ACHN (cell line): Measurements from ENCODE around the gene CUEDC1.
"Not testable (repeated sequence)": the region's sequence is repeated elsewhere in the genome, so short reads cannot be mapped to it uniquely, and the experiment has no call there.

Source experiments
- DNase-seq: peaks from one replicate; pipeline ENCODE4 v3.0.0-alpha.2; 2015
- in situ Hi-C: cut with HindIII; loops from 2 replicates; pipeline ENCODE4 v1.10.0; 2017; ENCODE audit warnings: low sequenced_read_pairs, low pct_ligation_motif_present, low pct_unique_long_range_greater_than_20kb

Gene CUEDC1

DNA sequence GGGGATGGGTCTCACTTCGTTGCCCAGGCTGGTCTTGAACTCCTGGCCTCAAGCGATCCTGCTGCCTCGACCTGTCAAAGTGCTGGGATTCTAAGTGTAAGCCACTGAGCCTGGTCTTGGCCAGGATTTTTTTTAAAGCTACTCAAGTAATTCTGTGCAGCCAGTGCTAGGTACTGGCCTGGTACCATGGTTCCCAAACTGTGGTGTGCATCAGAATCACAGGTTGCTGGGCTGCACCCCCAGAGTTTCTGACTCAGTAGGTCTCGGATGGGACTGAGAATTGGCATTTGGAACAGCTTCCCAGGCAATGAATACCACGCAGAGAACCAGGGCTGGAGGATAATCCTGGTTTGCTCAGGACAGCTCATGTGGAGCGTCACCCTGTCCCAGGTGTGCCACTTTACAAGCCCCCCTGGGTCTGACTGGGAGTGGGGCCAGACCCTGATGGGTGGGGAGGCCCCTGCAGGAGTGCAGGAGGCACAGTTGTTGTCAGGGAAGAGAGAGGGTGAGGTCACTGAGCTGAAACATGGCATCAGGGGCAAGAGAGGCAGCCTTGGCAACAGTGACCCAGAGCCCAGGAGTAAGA, 94.7 kb downstream of the CUEDC1 start:
- no peak for DNase-seq

DNA sequence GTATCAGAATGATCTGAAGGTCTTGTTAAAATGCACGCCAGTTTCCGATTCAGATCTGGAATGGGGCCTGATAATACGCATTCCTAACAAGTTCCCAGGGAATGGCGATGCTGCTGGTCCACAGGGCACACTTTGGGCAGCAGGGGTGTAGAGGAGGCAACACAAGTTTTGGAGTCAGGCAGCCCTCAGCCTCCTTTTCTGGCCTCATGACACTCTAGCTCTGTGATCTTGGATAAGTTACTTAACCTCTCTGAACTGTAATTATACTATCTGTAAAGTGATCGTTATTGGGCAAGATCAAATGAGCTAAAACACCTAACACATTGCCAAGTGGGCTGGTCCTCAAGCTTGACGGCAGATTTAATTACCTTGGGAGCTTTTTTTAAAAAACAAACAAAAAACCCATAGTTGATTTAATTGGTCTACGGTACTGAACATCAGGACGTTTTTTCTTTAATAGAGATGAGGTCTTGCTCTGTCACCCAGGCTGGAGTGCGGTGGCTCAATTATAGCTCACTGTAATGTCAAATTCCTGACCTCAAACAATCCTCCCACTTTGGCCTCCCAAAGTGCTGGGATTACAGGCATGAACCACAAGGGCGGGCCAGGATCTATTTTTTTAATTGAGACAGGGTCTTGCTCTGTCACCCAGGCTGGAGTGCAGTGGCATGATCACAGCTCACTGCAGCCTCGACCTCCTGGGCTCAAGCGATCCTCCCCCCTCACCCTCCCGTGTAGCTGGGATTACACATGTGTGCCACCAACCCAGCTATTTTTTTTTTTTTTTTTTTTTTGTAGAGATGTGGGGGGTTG, 95.4 kb downstream of the CUEDC1 start:
- in situ Hi-C loops, result loop anchor here (5.0 kb wide), 1 partner anchor 132 kb away; no protein-coding TSS in a partner anchor
- DNase-seq, result no peak

More for the DNA sequence above, 94.7 kb downstream of the CUEDC1 start:
- in situ Hi-C loops, result no loop called here

DNA sequence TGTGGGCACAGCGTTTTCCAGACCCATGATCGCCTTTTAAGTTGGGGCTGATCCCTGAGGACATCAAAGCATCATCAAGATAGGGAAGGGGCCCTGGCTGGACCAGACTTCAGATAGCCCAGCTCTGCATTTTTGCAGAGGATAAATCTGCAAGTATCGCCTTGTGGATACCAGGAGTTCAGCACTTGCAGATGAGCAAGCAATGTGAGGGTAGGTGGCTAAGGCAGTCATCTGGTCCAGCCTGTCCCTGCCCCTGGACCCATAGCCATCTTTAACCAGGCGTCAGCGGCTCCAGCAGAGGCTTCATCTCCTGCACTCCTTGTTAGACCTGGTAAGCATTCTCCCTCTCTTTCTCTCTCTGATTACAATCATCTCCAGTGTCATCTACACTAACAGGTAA, 96.4 kb downstream of the CUEDC1 start:
- no peak for DNase-seq
- in situ Hi-C loops, result loop anchor here (5.0 kb wide), 1 partner anchor 133 kb away; no protein-coding TSS in a partner anchor

DNA sequence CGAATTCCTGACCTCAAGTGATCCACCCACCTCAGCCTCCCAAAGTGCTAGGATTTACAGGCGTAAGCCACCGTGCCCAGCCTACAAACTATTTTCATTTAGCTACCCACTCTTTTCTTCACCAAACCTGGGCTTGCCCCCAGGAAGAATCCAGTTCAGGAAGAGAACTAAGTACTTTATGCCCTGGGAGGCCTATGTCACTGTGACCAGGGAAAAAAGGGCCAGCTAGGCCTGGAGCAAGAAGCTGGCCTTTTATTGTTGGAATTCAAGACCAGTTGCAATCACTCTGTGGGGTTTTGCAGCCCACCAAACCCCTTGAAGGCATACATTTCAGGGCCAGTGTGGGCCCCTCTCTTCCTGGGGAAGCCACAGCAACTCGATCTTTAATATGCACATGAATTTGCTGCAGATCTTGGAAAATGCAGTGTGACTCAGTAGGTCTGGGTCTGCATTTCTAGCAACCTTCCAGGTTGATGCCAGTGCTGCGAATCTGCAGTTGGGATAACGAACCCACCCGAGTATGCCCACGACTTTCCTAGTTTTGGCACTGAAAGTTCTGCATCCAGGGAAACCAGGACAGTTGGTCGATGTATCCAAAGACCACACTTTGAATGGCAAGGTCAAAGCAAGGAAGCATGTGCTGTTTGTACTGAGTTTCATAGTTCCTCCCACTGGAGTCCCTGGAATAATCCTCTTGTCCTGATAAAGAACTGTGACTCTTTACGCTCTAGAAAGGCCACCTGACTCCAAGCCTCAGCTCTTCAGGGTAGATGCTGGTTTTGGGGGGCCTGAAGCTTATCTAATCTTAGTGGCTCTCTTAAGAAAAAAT, 98.2 kb downstream of the CUEDC1 start:
- in situ Hi-C loops, result loop anchor here (5.0 kb wide), 1 partner anchor 135 kb away; no protein-coding TSS in a partner anchor
- DNase-seq, result no peak

GRCh38 chr17:57855391-57856035, 99.7 kb downstream of the CUEDC1 start:
- no peak for DNase-seq
- in situ Hi-C loops, result loop anchor here (5.0 kb wide), 1 partner anchor 137 kb away; no protein-coding TSS in a partner anchor

- no peak for DNase-seq
- in situ Hi-C loops, result no loop called here
Observed at GRCh38 chr17:57853695-57854094, 101.5 kb downstream of the CUEDC1 start.

DNA sequence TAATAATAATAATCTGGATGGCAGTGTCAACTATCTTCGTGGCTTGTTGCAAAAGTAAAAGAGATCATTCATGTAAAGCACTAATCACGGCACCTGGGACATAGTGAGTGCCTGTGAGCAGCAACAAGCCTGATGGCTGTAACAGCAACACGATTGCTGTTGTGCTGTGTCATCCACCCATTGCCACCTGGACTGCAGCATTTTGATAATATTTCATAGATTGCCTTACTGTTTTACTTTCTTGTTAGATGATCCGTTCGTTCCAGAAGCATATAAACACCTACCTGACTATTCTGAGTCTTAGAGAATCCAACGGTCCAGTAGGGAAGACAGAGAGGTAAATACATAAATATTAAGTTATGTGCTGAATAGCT, 102.3 kb downstream of the CUEDC1 start:
- DNase-seq, result no peak
- in situ Hi-C loops, result no loop called here

DNA sequence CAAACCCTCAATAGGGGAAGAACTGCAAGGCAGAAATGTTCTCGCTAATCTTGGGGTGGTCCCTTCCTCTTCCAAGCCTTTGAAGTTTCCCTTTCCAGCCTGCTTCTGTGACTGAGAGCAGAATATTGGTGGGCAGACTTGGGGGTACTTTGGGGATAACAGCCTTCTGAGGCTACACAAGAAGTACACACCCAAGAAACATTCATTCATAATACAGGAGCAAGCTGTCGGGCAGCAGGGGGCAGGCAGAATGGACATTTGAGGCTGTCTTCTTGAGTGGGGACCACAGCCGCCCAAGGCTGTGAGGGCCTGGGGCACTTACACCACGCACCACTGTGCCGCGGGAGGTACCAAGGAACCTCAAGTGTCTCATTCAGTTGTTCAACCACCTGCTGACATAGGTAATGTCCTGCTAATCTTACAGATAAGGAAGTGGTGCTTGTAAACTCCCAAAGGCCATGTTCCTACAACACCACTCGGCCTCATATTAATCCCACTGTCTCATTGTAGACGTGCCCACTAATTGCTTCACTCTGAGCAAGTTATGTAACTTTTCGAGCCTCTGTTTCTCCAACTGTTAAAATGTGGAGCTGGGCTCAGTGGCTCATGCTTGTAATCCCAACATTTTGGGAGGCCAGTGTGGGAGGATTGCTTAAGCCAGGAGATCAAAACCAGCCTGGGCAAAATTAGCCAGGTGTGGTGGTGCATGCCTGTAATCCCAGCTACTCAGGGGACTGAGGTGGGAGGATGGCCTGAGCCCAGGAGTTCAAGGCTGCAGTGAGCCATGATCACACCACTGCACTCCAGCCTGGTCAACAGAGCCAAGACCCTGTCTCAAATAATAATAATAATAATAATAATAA, 102.9 kb downstream of the CUEDC1 start:
- no peak for DNase-seq
- in situ Hi-C loops, result no loop called here

DNA sequence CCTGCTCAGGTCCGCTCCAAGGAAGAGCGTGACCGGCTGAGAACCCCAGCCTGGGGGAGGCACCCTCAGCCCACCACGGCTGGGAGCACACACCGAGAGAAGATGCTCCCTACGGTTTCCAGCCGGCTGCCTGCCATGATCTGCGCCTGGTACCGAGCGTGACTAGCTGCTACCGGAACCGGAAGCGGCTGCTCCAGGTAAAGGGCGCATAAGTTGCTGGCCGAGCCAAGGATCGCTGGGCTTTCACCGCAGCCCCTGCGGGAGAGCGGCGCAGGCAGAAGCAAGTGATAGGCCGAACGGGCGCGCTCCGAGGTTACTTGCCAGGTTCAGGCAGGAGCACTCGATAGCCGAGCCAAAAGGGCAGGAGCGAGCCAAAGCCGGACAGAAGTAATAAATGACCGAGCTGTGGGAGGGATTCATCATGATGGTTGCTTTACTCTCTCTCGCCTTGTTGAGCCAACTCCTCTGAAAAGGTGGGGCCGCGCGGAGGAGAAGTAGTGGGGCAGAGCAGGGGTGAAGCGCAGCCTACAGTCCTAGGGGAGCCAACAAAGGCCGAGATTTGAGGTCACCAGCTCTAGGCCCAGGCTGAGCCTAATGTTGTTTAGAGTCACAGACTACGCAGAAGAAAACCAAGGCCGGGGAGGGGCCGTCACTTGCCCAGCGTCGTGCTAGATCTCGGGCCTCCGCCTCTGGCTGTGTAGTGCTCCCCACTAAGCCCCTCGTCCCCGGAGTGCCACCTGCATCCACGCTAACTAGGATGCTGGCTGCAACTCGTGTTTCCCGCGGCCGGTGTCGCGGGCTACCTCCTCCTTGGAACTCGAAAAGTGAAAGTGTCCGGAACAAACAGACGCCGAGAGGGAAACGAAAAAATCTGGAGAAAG, 105.1 kb downstream of the CUEDC1 start, which contains the start of gene MRPS23:
Gene MRPS23, minus strand, starts transcription at position 171 of the 881 bp plus-strand sequence. Its CDS starts 34 bp downstream, at position 137.
- in situ Hi-C loops, result no loop called here
- DNase-seq, result peak; percentile 99

- in situ Hi-C loops, result no loop called here
- DNase-seq, result no peak
Observed at GRCh38 chr17:57849163-57849873, 105.9 kb downstream of the CUEDC1 start.

GRCh38 chr17:57846056-57846945, 108.9 kb downstream of the CUEDC1 start:
- in situ Hi-C loops, DNase-seq: not testable (repeated sequence)

GRCh38 chr17:57842280-57842679, 112.9 kb downstream of the CUEDC1 start:
- in situ Hi-C loops, result no loop called here
- no peak for DNase-seq

- DNase-seq, result no peak
- in situ Hi-C loops, result no loop called here
Observed at GRCh38 chr17:57839571-57839923, 115.7 kb downstream of the CUEDC1 start.

DNA sequence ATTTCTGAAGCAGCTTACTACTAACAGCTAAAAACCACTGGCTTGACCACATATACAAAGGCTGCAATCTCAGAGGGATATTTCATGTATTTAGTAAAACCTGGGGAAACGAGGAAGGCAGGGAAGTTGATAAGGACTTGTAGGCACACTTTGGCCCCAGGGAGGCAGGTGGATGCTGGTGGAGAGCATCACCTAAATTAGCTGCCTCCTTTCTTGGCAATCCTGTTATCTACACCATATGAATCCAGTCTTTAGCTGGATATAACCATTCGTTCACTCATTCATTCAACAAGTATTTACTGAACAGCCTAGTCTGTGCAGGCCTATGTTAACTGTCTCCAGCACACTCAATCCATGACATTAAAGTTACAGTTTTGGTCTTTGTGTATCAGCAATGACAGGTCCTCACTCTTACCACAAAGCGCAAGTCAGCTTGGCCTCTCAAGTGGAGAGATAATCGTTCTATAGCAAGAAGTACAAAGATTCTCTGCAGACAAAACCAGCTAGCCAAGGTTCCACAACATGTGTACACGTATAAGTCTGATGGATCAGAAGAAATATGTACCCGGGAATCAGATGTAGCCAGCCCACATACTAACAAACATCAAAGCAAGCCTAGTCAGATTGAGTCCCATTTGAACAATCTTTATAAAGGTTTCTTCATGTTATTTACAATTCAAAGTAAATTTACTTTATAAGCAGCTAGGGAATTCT, 116.2 kb downstream of the CUEDC1 start:
- in situ Hi-C loops, result no loop called here
- no peak for DNase-seq

GRCh38 chr17:57838453-57838852, 116.8 kb downstream of the CUEDC1 start:
- in situ Hi-C loops, result no loop called here

More at GRCh38 chr17:57838453-57838852, 116.8 kb downstream of the CUEDC1 start:
- no peak for DNase-seq
